KOPT-K1 (cell line): ENCODE data around the gene CDC45.
"Not testable (repeated sequence)": the region's sequence is repeated elsewhere in the genome, so short reads cannot be mapped to it uniquely, and the experiment has no call there.

Experiments
- H3K27ac ChIP-seq: fragments of 200-600 bp; sonication (generic); 2 replicates; pipeline ENCODE4 v1.5.1; 2016; ENCODE audit warnings: antibody characterized with exemption, mild to moderate bottlenecking, low read depth, low read length; ENCODE audit not compliant: poor library complexity, severe bottlenecking
- H3K36me3 ChIP-seq: fragments of 200-600 bp; sonication (generic); 2 replicates; pipeline ENCODE4 v1.5.1; 2017; ENCODE audit warnings: antibody characterized with exemption, mild to moderate bottlenecking, low read length, moderate library complexity; ENCODE audit not compliant: insufficient read depth
- H3K9me3 ChIP-seq: fragments of 200-600 bp; sonication (generic); 2 replicates; pipeline ENCODE4 v1.5.1; 2017; ENCODE audit warnings: antibody characterized with exemption, low read length, mild to moderate bottlenecking; ENCODE audit not compliant: insufficient read depth, poor library complexity, severe bottlenecking

Gene CDC45

GRCh38 chr22:19531327-19531726, 51.6 kb downstream of the CDC45 start:
- not testable (repeated sequence) for H3K27ac ChIP-seq, H3K9me3 ChIP-seq, H3K36me3 ChIP-seq

GRCh38 chr22:19533049-19533626, 53.4 kb downstream of the CDC45 start:
- Histone ChIP-seq H3K9me3 (no peaks in the 10 kb centered on the region), H3K36me3 (no peaks in the 10 kb centered on the region), H3K27ac (no peak overlapping the region)

- no peaks in the 10 kb centered on the region for H3K36me3 ChIP-seq
- H3K27ac ChIP-seq = no peak overlapping the region
- H3K9me3 ChIP-seq = no peaks in the 10 kb centered on the region
These were observed 54.1 kb downstream of the CDC45 start for GRCh38 chr22:19533857-19534256.

DNA sequence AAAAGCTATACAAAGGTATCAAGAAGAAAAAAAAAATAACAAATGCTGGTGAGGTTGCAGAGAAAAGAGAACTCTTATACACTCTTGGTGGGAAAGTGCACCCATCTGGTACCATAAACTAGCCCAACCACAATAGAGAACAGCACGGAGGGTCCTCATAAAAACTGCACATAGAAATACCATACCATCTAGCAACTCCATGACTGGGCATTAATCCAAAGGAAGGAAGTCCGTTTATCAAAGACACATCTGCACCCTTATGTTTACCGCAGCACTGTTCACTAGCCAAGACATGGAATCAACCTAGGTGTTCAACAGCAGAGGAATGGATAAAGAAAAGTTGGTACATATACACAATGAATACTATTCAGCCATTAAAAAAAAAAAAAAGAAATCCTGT, 55.3 kb downstream of the CDC45 start:
- H3K36me3 ChIP-seq = no peaks in the 10 kb centered on the region
- no peaks in the 10 kb centered on the region for H3K9me3 ChIP-seq
- no peak overlapping the region for H3K27ac ChIP-seq

DNA sequence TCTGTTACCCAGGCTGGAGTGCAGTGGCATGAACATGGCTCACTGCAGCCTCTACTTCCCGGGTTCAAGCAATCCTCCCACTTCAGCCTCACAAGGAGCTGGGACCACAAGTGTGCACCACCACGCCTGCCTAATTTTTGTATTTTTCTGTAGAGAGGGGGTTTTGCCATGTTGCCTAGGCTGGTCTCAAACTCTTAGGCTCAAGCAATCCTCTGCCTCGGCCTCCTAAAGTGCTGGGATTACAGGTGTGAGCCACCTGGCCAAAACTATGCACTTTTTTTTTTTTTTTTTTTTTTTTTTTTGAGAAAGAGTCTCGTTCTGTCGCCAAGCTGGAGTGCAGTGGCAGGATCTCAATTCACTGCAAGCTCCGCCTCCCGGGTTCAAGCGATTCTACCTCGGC, 56.8 kb downstream of the CDC45 start:
- Histone ChIP-seq H3K36me3 (no peaks in the 10 kb centered on the region), H3K9me3 (no peaks in the 10 kb centered on the region), H3K27ac (no peak overlapping the region)

GRCh38 chr22:19537941-19538488, 58.3 kb downstream of the CDC45 start:
- no peaks in the 10 kb centered on the region for H3K9me3 ChIP-seq

DNA sequence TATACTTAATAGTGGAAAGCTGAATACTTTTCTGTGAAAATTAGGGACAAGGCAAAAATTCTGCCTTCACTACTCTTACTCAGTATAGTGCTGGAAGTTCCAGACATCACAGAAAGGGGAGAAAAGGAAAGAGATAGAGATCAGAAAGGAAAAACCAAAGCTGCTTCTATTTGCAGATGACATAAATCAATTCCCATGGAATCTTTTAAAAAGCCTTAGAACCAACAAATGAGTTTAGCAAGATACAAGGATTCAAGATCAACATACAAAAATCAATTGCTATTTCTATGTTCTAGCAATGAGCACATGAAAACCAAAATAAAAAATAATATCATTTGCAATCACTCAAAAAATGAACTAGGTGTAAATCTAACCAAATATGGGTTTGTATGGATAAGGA, 60.7 kb downstream of the CDC45 start:
- Histone ChIP-seq H3K27ac (no peak overlapping the region), H3K36me3 (no peaks in the 10 kb centered on the region), H3K9me3 (no peaks in the 10 kb centered on the region)

More at GRCh38 chr22:19537941-19538488, 58.3 kb downstream of the CDC45 start:
- Histone ChIP-seq H3K27ac (no peak overlapping the region), H3K36me3 (no peaks in the 10 kb centered on the region)

- Histone ChIP-seq H3K36me3 (no peaks in the 10 kb centered on the region), H3K27ac (no peak overlapping the region), H3K9me3 (no peaks in the 10 kb centered on the region)
These were observed 64.4 kb downstream of the CDC45 start for GRCh38 chr22:19543970-19544708.

DNA sequence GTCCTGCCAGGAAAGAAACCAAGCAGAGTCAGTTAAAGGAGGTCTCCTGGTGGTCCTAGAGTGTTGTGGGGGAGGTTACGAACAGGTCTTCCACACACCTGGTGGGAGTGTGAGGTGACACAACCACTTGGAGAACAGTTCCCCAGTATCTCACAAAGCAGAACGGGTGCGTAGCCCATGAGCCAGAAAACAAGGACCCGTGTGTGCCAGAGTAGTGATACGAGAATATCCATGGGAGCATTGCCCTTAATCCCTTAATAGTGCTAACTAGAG, 66.2 kb downstream of the CDC45 start:
- H3K27ac ChIP-seq = no peak overlapping the region

DNA sequence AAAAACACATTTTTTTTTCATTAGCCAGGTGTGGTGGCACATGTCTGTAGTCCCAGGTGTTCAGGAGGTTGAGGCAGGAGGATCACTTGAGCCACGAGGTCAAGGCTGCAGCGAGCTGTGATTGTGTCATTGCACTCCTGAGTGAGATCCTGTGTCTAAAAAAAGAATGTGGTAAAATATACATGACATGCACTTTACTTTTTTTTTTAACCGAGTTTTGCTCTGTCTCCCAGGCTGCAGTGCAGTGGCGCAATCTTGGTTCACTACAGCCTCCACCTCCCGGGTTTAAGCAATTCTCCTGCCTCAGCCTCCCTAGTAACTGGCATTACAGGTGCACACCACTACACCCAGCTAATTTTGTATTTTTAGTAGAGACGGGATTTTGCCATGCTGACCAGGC, 67.0 kb downstream of the CDC45 start:
- Histone ChIP-seq H3K36me3 (no peaks in the 10 kb centered on the region), H3K27ac (no peak overlapping the region), H3K9me3 (no peaks in the 10 kb centered on the region)

More for the DNA sequence above, 66.2 kb downstream of the CDC45 start:
- Histone ChIP-seq H3K9me3 (no peaks in the 10 kb centered on the region), H3K36me3 (no peaks in the 10 kb centered on the region)

DNA sequence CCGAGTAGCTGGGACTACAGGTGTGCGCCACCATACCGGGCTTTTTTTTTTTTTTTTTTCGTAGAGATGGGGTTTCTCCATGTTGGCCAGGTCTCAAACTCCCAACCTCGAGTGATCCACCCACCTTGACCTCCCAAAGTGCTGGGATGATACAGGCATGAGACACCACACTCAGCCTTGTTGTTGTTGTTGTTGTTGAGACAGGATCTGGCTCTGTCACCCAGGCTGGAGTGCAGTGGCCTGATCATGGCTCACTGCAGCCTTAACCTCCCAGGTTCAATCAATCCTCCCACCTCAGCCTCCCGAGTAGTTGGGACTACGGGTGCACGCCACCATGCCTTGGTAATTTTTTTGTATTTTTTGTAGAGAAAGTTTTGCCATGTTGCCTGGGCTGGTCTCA, 67.9 kb downstream of the CDC45 start:
- Histone ChIP-seq H3K9me3 (no peaks in the 10 kb centered on the region), H3K27ac (no peak overlapping the region), H3K36me3 (no peaks in the 10 kb centered on the region)

- H3K27ac ChIP-seq, H3K36me3 ChIP-seq, H3K9me3 ChIP-seq: not testable (repeated sequence)
These were observed 68.7 kb downstream of the CDC45 start for GRCh38 chr22:19548427-19548826.

- H3K27ac ChIP-seq = no peak overlapping the region
These were observed 69.2 kb downstream of the CDC45 start for GRCh38 chr22:19548964-19549363.

GRCh38 chr22:19549428-19549827, 69.7 kb downstream of the CDC45 start:
- Histone ChIP-seq H3K9me3 (peaks cover 13% of the 10 kb centered on the region), H3K36me3 (no peaks in the 10 kb centered on the region), H3K27ac (no peak overlapping the region)

More at GRCh38 chr22:19548964-19549363, 69.2 kb downstream of the CDC45 start:
- Histone ChIP-seq H3K36me3 (no peaks in the 10 kb centered on the region), H3K9me3 (peaks cover 12% of the 10 kb centered on the region)

- peaks cover 13% of the 10 kb centered on the region for H3K9me3 ChIP-seq
- H3K36me3 ChIP-seq = no peaks in the 10 kb centered on the region
- H3K27ac ChIP-seq = no peak overlapping the region
These were observed 70.7 kb downstream of the CDC45 start for GRCh38 chr22:19550382-19550781.

GRCh38 chr22:19553201-19553600, 73.5 kb downstream of the CDC45 start:
- no peak overlapping the region for H3K27ac ChIP-seq
- H3K9me3 ChIP-seq = peaks cover 13% of the 10 kb centered on the region
- no peaks in the 10 kb centered on the region for H3K36me3 ChIP-seq
